GM12874 (cell line): ENCODE data around the gene CLDN9.

Source experiments
- TF ChIP-seq, protein P1 (sequence below): IDR thresholded peaks from 2 replicates; pipeline ENCODE4 v1.5.1; 2011; ENCODE audit warnings: low read depth, mild to moderate bottlenecking, control low read depth, low read length, moderate library complexity; ENCODE audit not compliant: insufficient read depth

CLDN9 gene

DNA sequence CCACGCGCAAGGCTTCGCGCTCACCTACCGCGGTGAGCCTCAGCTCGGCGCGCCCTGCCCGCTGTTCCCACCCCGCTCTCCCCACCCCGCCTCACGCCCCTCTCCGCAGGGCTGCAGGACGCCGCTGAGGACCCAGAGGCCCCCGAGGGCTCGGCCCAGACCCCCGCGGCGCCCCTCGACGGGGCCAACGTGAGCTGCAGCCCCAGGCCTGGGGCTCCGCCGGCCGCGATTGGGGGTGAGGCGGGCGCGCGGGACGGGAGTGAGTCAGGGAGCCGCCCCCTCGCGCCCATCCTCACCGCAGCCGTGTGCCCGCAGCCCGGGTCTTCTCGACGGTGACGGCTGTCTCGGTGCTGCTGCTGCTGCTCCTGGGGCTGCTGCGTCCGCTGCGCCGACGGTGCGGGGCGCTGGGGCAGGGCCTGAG, 45.5 kb upstream of the CLDN9 start:
- TF ChIP-seq, protein P1, sequence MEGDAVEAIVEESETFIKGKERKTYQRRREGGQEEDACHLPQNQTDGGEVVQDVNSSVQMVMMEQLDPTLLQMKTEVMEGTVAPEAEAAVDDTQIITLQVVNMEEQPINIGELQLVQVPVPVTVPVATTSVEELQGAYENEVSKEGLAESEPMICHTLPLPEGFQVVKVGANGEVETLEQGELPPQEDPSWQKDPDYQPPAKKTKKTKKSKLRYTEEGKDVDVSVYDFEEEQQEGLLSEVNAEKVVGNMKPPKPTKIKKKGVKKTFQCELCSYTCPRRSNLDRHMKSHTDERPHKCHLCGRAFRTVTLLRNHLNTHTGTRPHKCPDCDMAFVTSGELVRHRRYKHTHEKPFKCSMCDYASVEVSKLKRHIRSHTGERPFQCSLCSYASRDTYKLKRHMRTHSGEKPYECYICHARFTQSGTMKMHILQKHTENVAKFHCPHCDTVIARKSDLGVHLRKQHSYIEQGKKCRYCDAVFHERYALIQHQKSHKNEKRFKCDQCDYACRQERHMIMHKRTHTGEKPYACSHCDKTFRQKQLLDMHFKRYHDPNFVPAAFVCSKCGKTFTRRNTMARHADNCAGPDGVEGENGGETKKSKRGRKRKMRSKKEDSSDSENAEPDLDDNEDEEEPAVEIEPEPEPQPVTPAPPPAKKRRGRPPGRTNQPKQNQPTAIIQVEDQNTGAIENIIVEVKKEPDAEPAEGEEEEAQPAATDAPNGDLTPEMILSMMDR: no peak

DNA sequence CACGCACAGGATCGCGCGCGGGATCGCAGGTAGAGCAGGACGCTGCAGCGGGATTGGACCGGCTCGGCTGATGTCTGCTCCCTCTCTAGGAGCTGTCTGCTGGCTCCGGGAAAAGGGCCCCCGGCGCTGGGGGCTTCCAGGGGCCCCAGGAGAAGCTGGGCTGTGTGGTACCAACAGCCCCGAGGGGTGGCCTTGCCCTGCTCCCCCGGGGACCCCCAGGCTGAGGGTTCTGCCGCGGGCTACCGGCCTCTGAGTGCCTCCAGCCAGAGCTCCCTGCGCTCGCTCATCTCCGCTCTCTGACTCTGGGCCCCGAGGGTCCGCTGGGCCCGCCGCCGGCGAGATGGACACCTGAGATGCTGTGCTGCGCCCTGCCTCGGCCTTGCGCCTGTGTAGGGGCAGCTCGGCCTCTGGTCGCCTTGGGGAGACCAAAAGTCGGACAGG, 45.0 kb upstream of the CLDN9 start:
- TF ChIP-seq, protein P1: no peak

DNA sequence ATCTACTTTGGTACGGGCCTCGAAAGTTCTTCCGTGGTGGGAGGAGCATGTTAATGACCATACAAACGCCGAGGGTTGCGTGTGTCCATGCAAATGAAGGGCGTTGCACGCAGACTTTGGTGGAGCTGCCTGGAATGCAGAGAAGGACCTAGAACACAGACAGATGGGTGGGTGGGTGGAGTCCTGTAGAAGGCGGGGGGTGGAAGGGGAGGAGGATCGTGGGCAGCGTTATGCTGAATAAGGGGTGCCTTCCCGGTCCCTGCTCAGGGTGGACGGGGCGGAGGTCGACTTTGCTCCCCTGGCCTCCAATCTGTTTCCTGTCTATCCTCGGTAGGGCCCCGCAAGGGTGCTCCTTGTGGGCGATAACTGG, 44.4 kb upstream of the CLDN9 start:
- TF ChIP-seq, protein P1: no peak

DNA sequence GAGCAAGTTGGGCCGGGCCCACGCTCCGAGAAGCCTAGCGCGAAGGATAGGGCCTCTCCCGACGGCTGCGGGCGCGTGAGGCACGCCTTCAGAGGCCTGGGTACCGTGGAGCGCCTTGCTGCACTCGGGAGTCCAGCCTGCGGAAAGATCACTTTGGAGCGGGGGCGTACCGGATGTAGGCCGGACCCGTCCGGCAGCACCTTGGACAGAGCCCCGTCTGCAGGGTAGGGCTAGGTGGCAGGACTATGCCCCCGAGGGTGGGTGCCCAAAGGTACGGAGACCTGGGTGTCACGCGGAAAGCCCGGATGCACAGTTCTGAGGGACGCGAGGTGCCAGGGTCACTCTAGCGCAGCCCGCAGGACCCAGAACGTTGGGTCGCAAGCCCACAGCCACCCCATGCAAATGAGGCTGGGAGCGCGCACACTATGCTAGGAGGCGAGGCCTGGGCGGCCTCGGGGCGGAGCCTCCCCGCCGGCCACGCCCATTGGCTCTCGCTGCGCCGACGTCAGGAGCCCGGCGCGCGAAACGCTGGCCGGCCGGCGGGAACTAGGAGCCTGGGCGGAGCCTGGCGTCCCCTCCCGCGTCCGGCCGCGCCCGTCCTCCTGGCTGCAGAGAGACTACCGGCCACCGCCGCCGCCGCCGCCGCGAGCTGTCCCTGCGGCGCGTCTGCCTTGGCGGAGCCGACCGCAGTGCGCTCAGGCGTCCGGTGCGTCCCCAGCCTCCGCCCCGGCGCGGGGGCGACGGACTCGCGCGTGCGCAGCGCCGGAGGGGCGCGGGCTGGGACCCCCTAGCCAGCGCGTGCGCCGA, 43.8 kb upstream of the CLDN9 start, which contains the start of gene PAQR4:
TSS of gene PAQR4 (plus strand) at position 611 of the 807 bp plus-strand sequence. CDS start 327 bp downstream, outside the sequence.
- TF ChIP-seq, protein P1: no peak

DNA sequence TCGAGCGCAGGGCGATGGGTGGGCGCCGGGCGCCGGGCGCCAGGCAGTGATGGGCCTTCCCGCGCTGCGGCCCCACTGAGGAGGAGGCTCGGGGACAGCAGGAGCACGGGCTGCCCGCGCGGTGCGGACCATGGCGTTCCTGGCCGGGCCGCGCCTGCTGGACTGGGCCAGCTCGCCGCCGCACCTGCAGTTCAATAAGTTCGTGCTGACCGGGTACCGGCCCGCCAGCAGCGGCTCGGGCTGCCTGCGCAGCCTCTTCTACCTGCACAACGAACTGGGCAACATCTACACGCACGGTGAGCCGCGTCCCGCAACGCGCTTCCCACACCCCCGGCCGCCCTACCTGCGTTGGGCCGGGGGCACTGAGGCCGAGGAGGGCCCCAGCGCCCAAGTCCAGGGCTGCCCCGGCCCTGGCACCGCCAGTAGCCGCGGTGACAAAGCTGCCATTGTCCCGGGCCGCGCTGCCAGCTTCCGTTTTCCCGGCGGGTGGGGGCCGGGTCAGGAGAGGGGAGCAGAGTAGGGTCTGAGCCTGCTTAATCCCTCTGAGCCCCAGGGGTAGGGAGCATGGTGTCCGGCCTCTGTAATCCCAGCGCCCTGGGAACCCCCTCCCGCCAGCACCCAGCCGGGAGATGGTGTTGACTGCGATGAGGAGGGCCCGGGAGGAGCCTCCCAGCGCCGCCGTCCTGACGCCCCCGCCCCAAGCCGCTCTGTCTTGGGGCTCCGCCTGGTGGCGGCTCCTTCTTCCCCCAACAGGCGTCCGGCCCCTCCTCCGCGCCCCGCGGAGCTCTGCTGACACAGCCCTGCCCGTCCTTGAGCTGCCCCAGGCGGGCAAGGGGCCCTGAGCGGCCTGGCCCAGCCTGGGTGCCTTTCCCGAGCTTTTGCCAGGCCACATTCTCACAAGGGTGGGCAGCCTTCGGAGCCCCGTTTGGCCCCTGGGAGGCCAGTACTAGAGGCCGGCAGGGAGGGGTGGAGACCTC, 42.9 kb upstream of the CLDN9 start:
- TF ChIP-seq, protein P1: peak; percentile 80

DNA sequence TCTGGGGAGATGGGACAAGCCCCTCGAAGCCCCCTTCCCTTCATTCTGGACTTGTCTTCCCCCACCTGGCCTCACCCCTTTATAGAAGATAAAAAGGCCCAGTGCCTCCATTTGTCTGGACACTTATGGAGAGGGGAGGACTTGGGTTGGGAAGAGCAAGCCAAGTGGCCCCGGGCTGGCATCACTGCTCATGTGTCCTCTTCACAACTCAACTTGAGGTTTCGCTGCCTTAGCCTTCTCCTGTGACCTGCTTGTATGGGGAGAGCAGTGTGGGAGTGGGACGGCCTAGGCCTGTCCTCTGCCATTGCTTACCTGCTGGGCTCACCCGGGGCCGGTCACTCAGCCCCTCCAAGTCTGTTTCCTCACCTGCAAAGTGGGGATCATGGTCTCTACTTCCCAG, 42.2 kb upstream of the CLDN9 start:
- TF ChIP-seq, protein P1: no peak

DNA sequence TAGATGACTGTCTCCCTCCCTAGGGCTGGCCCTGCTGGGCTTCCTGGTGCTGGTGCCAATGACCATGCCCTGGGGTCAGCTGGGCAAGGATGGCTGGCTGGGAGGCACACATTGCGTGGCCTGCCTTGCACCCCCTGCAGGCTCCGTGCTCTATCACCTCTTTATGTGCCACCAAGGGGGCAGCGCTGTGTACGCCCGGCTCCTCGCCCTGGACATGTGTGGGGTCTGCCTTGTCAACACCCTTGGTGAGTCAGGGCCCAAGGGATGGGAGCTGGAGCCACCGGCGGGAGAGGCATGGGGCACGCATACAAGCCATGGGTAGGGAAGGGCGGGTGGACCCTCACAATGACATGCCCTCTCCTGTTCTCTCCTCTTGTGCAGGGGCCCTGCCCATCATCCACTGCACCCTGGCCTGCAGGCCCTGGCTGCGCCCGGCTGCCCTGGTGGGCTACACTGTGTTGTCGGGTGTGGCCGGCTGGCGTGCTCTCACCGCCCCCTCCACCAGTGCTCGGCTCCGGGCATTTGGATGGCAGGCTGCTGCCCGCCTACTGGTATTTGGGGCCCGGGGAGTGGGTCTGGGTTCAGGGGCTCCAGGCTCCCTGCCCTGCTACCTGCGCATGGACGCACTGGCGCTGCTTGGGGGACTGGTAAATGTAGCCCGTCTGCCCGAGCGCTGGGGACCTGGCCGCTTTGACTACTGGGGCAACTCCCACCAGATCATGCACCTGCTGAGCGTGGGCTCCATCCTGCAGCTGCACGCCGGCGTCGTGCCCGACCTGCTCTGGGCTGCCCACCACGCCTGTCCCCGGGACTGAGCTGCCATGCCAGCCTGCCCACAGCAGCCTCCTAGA, 41.4 kb upstream of the CLDN9 start:
- TF ChIP-seq, protein P1: no peak
